Measurements from ENCODE around the gene APLNR.

APLNR gene

GRCh38 chr11:57240757-57241156 lies 3.7 kb upstream of the APLNR start:
- TF ChIP-seq CTCF (conservative IDR thresholded peaks at IDR 0.05; ENCODE audit: low read depth, low read length), result no peak
- Histone ChIP-seq H3K36me3 (ENCODE audit: insufficient read depth) (no peaks in the 10 kb centered on the region), H3K79me2 (ENCODE audit: insufficient read depth, low read depth) (no peaks in the 10 kb centered on the region), H2AFZ (ENCODE audit: low read depth) (no peak overlapping the region), H3K27me3 (ENCODE audit: insufficient read depth, low read depth) (no peaks in the 10 kb centered on the region), H3K4me2 (no peak overlapping the region), H3K4me1 (ENCODE audit: low read depth, poor library complexity, severe bottlenecking) (no peaks in the 10 kb centered on the region), H4K20me1 (ENCODE audit: insufficient read depth) (no peaks in the 10 kb centered on the region), H3K9ac (no peak overlapping the region), H3K27ac (no peak overlapping the region), H3K4me3 (IDR thresholded peaks at IDR 0.05; ENCODE audit: insufficient read depth, low read depth, low read length) (no peak overlapping the region)

- H3K4me1 ChIP-seq (ENCODE audit: low read depth, poor library complexity, severe bottlenecking), result no peaks in the 10 kb centered on the region
- no peaks in the 10 kb centered on the region for H4K20me1 ChIP-seq (ENCODE audit: insufficient read depth)
- H3K27ac ChIP-seq, result no peak overlapping the region
- H2AFZ ChIP-seq (ENCODE audit: low read depth), result no peak overlapping the region
- H3K4me3 ChIP-seq (IDR thresholded peaks at IDR 0.05; ENCODE audit: insufficient read depth, low read depth, low read length), result no peak overlapping the region
- H3K27me3 ChIP-seq (ENCODE audit: insufficient read depth, low read depth), result no peaks in the 10 kb centered on the region
- no peak overlapping the region for H3K4me2 ChIP-seq
- no peaks in the 10 kb centered on the region for H3K36me3 ChIP-seq (ENCODE audit: insufficient read depth)
- H3K9ac ChIP-seq, result no peak overlapping the region
- TF ChIP-seq CTCF (conservative IDR thresholded peaks at IDR 0.05; ENCODE audit: low read depth, low read length), result no peak
- H3K79me2 ChIP-seq (ENCODE audit: insufficient read depth, low read depth), result no peaks in the 10 kb centered on the region
Observed at GRCh38 chr11:57240007-57240406, 3.0 kb upstream of the APLNR start.

DNA sequence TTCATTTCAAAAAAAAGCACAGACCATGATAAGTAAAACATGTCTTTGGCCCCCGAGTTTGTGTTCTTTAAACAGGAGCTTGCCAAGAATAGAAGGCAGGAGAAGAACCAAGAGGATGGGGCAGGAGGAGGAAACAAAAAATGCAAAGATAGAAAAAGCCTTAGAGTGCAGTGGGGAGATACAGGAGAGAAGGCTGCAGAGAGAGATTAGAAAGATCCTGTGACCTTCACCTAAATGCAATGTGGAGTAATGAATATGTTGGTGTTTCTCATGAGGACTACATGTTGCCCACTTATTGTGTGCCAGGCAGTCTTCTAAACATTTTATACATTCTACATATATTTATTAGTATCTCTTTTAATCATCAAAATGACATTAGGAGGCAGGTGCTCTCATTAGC lies 2.3 kb upstream of the APLNR start:
- TF ChIP-seq CTCF (conservative IDR thresholded peaks at IDR 0.05; ENCODE audit: low read depth, low read length), result no peak
- Histone ChIP-seq H3K27ac (no peak overlapping the region), H2AFZ (ENCODE audit: low read depth) (no peak overlapping the region), H3K79me2 (ENCODE audit: insufficient read depth, low read depth) (no peaks in the 10 kb centered on the region), H3K4me2 (no peak overlapping the region), H4K20me1 (ENCODE audit: insufficient read depth) (no peaks in the 10 kb centered on the region), H3K4me1 (ENCODE audit: low read depth, poor library complexity, severe bottlenecking) (no peaks in the 10 kb centered on the region), H3K9ac (no peak overlapping the region), H3K4me3 (IDR thresholded peaks at IDR 0.05; ENCODE audit: insufficient read depth, low read depth, low read length) (no peak overlapping the region), H3K36me3 (ENCODE audit: insufficient read depth) (no peaks in the 10 kb centered on the region), H3K27me3 (ENCODE audit: insufficient read depth, low read depth) (no peaks in the 10 kb centered on the region)

DNA sequence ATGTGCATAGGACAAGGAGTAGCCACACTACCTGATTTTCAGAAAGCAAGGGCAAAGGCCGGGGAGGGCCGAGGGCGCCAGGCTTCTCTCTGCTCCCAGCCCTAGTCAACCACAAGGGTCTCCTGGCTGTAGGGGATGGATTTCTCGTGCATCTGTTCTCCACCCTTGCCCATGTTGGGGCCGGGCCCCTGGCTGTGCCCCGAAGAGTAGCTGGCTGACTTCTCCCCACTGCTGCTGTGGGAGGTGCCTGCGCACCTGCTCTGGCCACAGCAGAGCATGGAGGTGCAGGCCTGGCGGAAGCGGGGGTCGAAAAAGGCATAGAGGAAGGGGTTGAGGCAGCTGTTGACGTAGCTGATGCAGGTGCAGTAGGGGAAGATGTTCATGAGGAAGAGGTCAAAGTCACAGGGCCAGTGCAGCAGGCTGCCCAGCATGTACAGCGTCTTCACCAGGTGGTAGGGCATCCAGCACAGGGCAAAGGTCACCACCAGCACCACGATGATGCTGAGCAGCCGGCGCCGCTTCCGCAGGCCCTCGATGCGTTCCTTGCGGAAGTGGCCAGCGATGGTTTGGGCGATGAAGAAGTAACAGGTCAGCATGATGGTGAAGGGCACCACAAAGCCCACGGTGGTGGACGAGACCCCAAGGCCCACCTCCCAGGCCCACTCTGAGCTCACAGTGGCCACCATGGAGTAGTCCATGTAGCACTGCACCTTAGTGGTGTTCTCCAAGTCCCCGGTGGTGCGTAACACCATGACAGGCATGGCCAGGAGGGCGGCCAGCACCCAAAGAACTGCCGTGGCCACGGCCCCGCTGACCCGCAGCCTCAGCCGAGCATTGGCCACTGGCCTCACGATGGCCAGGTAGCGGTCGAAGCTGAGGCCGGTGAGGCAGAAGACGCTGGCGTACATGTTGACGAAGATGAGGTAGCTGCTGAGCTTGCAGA lies 1.0 kb downstream of the APLNR start:
- no peaks in the 10 kb centered on the region for H3K79me2 ChIP-seq (ENCODE audit: insufficient read depth, low read depth)
- no peak overlapping the region for H3K9ac ChIP-seq
- no peak for TF ChIP-seq CTCF (conservative IDR thresholded peaks at IDR 0.05; ENCODE audit: low read depth, low read length)
- H3K4me2 ChIP-seq, result no peak overlapping the region
- H2AFZ ChIP-seq (ENCODE audit: low read depth), result no peak overlapping the region
- no peak overlapping the region for H3K27ac ChIP-seq
- H3K36me3 ChIP-seq (ENCODE audit: insufficient read depth), result no peaks in the 10 kb centered on the region
- H3K4me3 ChIP-seq (IDR thresholded peaks at IDR 0.05; ENCODE audit: insufficient read depth, low read depth, low read length), result no peak overlapping the region
- H3K27me3 ChIP-seq (ENCODE audit: insufficient read depth, low read depth), result no peaks in the 10 kb centered on the region
- H3K4me1 ChIP-seq (ENCODE audit: low read depth, poor library complexity, severe bottlenecking), result no peaks in the 10 kb centered on the region
- H4K20me1 ChIP-seq (ENCODE audit: insufficient read depth), result no peaks in the 10 kb centered on the region
